H9 (cell line): ENCODE data around the gene EFNA5. TPM values are rescaled to one million over a fixed set of nuclear protein-coding genes. Genes with fewer than 3 reads are reported as not detected.
A peak's percentile ranks its signal among the peaks of the same experiment; 100 is the strongest.

Experiments used
- DNase-seq: peaks from one replicate; pipeline ENCODE4 v3.0.0-alpha.2; 2017
- H2AFZ ChIP-seq: one replicate; pipeline ENCODE4 v1.6.1; 2013; ENCODE audit warnings: mild to moderate bottlenecking, low read length, control low read depth, moderate library complexity
- H2AK5ac ChIP-seq: 2 replicates; pipeline ENCODE4 v1.6.1; 2013; ENCODE audit warnings: low read length, control low read depth, mixed read lengths; ENCODE audit not compliant: insufficient read length
- H2BK120ac ChIP-seq: one replicate; pipeline ENCODE4 v1.6.1; 2013; ENCODE audit warnings: low read depth, mild to moderate bottlenecking, low read length, control low read depth, inconsistent platforms; ENCODE audit not compliant: poor library complexity, severe bottlenecking
- H2BK12ac ChIP-seq: 2 replicates; pipeline ENCODE4 v1.6.1; 2013; ENCODE audit warnings: low read length, control low read depth, mixed read lengths, low read depth; ENCODE audit not compliant: insufficient read length
- H2BK15ac ChIP-seq: 2 replicates; pipeline ENCODE4 v1.6.1; 2013; ENCODE audit warnings: low read depth, low read length, control low read depth
- H2BK20ac ChIP-seq: one replicate; pipeline ENCODE4 v1.6.1; 2013; ENCODE audit warnings: low read depth, mild to moderate bottlenecking, low read length, control low read depth, inconsistent platforms; ENCODE audit not compliant: poor library complexity, severe bottlenecking
- H2BK5ac ChIP-seq: 2 replicates; pipeline ENCODE4 v1.6.1; 2013; ENCODE audit warnings: low read length, control low read depth, mixed read lengths; ENCODE audit not compliant: insufficient read length
- H3K14ac ChIP-seq: 2 replicates; pipeline ENCODE4 v1.6.1; 2013; ENCODE audit warnings: low read length, control low read depth; ENCODE audit not compliant: insufficient read depth
- H3K18ac ChIP-seq: 2 replicates; pipeline ENCODE4 v1.6.1; 2013; ENCODE audit warnings: low read depth, mild to moderate bottlenecking, mixed read lengths, low read length, control low read depth; ENCODE audit not compliant: insufficient read length
- H3K23ac ChIP-seq: 2 replicates; pipeline ENCODE4 v1.6.1; 2013; ENCODE audit warnings: low read length, control low read depth, mixed read lengths, low read depth; ENCODE audit not compliant: insufficient read length
- H3K23me2 ChIP-seq: 2 replicates; pipeline ENCODE4 v1.6.1; 2013; ENCODE audit warnings: low read depth, mild to moderate bottlenecking, mixed read lengths, low read length, control low read depth; ENCODE audit not compliant: insufficient read length, poor library complexity, severe bottlenecking
- H3K27ac ChIP-seq: 2 replicates; pipeline ENCODE4 v1.5.1; 2013; ENCODE audit warnings: low read length, control low read depth, mixed read lengths, low read depth; ENCODE audit not compliant: insufficient read length
- H3K27me3 ChIP-seq: 2 replicates; pipeline ENCODE4 v1.6.1; 2013; ENCODE audit warnings: low read length, control low read depth, inconsistent platforms; ENCODE audit not compliant: insufficient read depth
- H3K4ac ChIP-seq: 2 replicates; pipeline ENCODE4 v1.6.1; 2013; ENCODE audit warnings: low read depth, mild to moderate bottlenecking, control low read depth, inconsistent platforms, low read length, moderate library complexity
- H3K4me1 ChIP-seq: 2 replicates; pipeline ENCODE4 v1.6.1; 2013; ENCODE audit warnings: low read length, control low read depth, inconsistent platforms; ENCODE audit not compliant: insufficient read depth
- H3K4me2 ChIP-seq: 2 replicates; pipeline ENCODE4 v1.6.1; 2013; ENCODE audit warnings: low read length, control low read depth, mixed read lengths; ENCODE audit not compliant: insufficient read length, insufficient read depth
- H3K56ac ChIP-seq: 2 replicates; pipeline ENCODE4 v1.6.1; 2013; ENCODE audit warnings: low read depth, mild to moderate bottlenecking, mixed read lengths, low read length, control low read depth; ENCODE audit not compliant: insufficient read length
- H3K79me1 ChIP-seq: 2 replicates; pipeline ENCODE4 v1.6.1; 2013; ENCODE audit warnings: low read depth, mild to moderate bottlenecking, moderate library complexity, low read length, control low read depth, inconsistent platforms; ENCODE audit not compliant: insufficient read depth, poor library complexity, severe bottlenecking
- H3K79me2 ChIP-seq: 2 replicates; pipeline ENCODE4 v1.6.1; 2013; ENCODE audit warnings: low read length, control low read depth, inconsistent platforms; ENCODE audit not compliant: insufficient read depth
- H3K9ac ChIP-seq: 2 replicates; pipeline ENCODE4 v1.6.1; 2013; ENCODE audit warnings: low read length, control low read depth, mixed read lengths; ENCODE audit not compliant: insufficient read length; ENCODE audit errors: extremely low read depth
- H3K9me3 ChIP-seq: one replicate; pipeline ENCODE4 v1.6.1; 2013; ENCODE audit warnings: low read depth, low read length, inconsistent platforms; ENCODE audit not compliant: control insufficient read depth
- H3T11ph ChIP-seq: one replicate; pipeline ENCODE4 v1.6.1; 2013; ENCODE audit warnings: mild to moderate bottlenecking, low read length, control low read depth, inconsistent platforms
- H4K20me1 ChIP-seq: one replicate; pipeline ENCODE4 v1.6.1; 2013; ENCODE audit not compliant: control insufficient read depth, insufficient read length, insufficient read depth
- H4K5ac ChIP-seq: 2 replicates; pipeline ENCODE4 v1.6.1; 2013; ENCODE audit warnings: low read depth, mild to moderate bottlenecking, mixed read lengths, low read length, control low read depth; ENCODE audit not compliant: insufficient read length
- H4K8ac ChIP-seq: replicated peaks from 2 replicates; pipeline ENCODE4 v1.6.1; 2013; ENCODE audit warnings: low read length, control low read depth, mixed read lengths, low read depth; ENCODE audit not compliant: insufficient read length
- H4K91ac ChIP-seq: 2 replicates; pipeline ENCODE4 v1.6.1; 2013; ENCODE audit warnings: low read depth, mild to moderate bottlenecking, moderate library complexity, mixed read lengths, low read length, control low read depth; ENCODE audit not compliant: insufficient read length
- H3K27ac Mint-ChIP-seq, 3 experiments: 2 replicates in 2 of 3; 3 replicates in 1 of 3; pipeline ENCODE4 v1.8.0; 2020 to 2021; ENCODE audit warnings: mixed read lengths in 3 of 3, mild to moderate bottlenecking in 1 of 3, moderate library complexity in 1 of 3
- H3K27me3 Mint-ChIP-seq: 2 replicates; pipeline ENCODE4 v1.8.0; 2021; ENCODE audit warnings: low read depth, mild to moderate bottlenecking, moderate library complexity, mixed read lengths
- H3K36me3 Mint-ChIP-seq, 3 experiments: 2 replicates in 2 of 3; 3 replicates in 1 of 3; pipeline ENCODE4 v1.8.0; 2020 to 2021; ENCODE audit warnings: low read depth in 3 of 3, mixed read lengths in 3 of 3; ENCODE audit not compliant: insufficient read depth in 1 of 3
- H3K4me1 Mint-ChIP-seq, 2 experiments: 2 replicates each; pipeline ENCODE4 v1.8.0; 2020; ENCODE audit warnings: mixed read lengths in 2 of 2
- H3K4me3 Mint-ChIP-seq, 2 experiments: 2 replicates in 1 of 2; 3 replicates in 1 of 2; pipeline ENCODE4 v1.8.0; 2020 to 2021; ENCODE audit warnings: mild to moderate bottlenecking in 2 of 2, mixed read lengths in 2 of 2, moderate library complexity in 1 of 2
- H3K9me3 Mint-ChIP-seq, 2 experiments: 2 replicates in 1 of 2; 3 replicates in 1 of 2; pipeline ENCODE4 v1.8.0; 2020; ENCODE audit warnings: mild to moderate bottlenecking in 2 of 2, mixed read lengths in 2 of 2, moderate library complexity in 1 of 2
- CTCF ChIP-seq: fragments of 200-600 bp; sonication (generic); conservative IDR thresholded peaks from 3 replicates; pipeline ENCODE4 v1.8.0; 2021; ENCODE audit warnings: antibody characterized with exemption, mild to moderate bottlenecking
- WGBS: extraction: QIAGEN DNeasy Blood & Tissue Kit; methylation state at CpG from one replicate; pipeline ENCODE4 v1.1.7; 2013; ENCODE audit warnings: missing lambda C conversion rate, low lambda C conversion rate, mixed read lengths; ENCODE audit not compliant: insufficient read length; ENCODE audit errors: extremely low coverage; 5-methylcytosine and 5-hydroxymethylcytosine counted together
- total RNA-seq: library from RNA; stranded (reverse); gene quantifications from 2 replicates; pipeline ENCODE4 v1.2.1, GENCODE V29; 2021

The EFNA5 gene
- total RNA-seq, 1 experiment from 2014 or later: 20.4 TPM

- Histone ChIP-seq H3K27me3 (no peaks in the 10 kb centered on the region), H3K56ac (no peak overlapping the region), H4K8ac (no peak overlapping the region), H4K5ac (no peak overlapping the region), H3K14ac (no peak overlapping the region), H2AFZ (no peak overlapping the region), H2AK5ac (no peak overlapping the region), H3K4ac (no peak overlapping the region), H2BK12ac (no peak overlapping the region), H3K9ac (no peak overlapping the region), H2BK5ac (no peak overlapping the region), H3K27ac (no peak overlapping the region), H4K20me1 (no peaks in the 10 kb centered on the region), H2BK20ac (no peak overlapping the region), H3K79me2 (no peaks in the 10 kb centered on the region), H2BK15ac (no peak overlapping the region), H4K91ac (no peak overlapping the region), H3T11ph (no peak overlapping the region), H3K79me1 (no peaks in the 10 kb centered on the region), H3K4me2 (no peak overlapping the region), H3K4me1 (peaks cover 11% of the 10 kb centered on the region; the same call in 1 of the 2 replicates), H3K23ac (no peak overlapping the region), H3K9me3 (no peaks in the 10 kb centered on the region), H3K23me2 (no peaks in the 10 kb centered on the region), H3K18ac (no peak overlapping the region), H2BK120ac (no peak overlapping the region)
- Mint-ChIP-seq H3K36me3 (no peaks in the 10 kb centered on the region; a peak in 1 of 7 replicates), H3K9me3 (no peaks in the 10 kb centered on the region), H3K4me1 (peaks cover 71 to 72% of the 10 kb centered on the region in 2 experiments), H3K4me3 (no peak overlapping the region), H3K27me3 (no peaks in the 10 kb centered on the region), H3K27ac (peak overlapping the region in 2 of 3 experiments; percentile 42 to 57; a peak in 1 of 7 replicates)
- WGBS: no CpG with 5 or more reads among the region's 4 CpGs
- DNase-seq: no peak
- no peak for TF ChIP-seq CTCF
These were observed 148.3 kb downstream of the EFNA5 start for GRCh38 chr5:107522456-107522855.
